ENCODE measurements around the gene DNAH11. TPM values are rescaled to one million over a fixed set of nuclear protein-coding genes. Genes with fewer than 3 reads are reported as not detected.

DNAH11 gene
- total and polyA plus RNA-seq, 2 donors (not counting 1 experiment from before 2014, with no cell fraction given), result 0.33 to 0.34 TPM

DNA sequence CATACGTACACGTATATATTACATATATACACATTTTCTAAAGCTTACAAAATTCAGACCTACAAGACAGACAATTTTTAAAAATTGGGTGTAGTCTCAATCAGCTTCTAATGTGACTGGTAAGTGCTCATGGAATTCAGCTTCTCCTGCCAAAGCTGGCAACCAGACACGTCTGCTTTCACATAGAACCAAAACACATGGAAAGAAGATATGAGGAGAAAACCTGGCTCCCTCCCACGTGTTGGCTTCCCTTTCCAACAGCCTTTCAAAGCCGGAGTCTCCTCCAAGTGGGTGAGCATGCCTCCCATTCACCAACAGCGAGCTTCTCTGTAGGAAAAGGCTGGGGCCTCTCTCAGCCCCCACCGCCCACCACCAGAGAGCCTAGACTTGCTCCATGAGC, 369.5 kb downstream of the DNAH11 start:
- no peaks in the 10 kb centered on the region for H4K20me1 ChIP-seq (ENCODE audit: control insufficient read depth, extremely low read depth, insufficient read depth, low read length)
- DNase-seq (ENCODE audit: low read depth in 2 of 2), result peak; percentile 46 to 85
- no peaks in the 10 kb centered on the region for H3K27me3 ChIP-seq (ENCODE audit: control insufficient read depth, insufficient read depth, low read length)
- no peaks in the 10 kb centered on the region for H3K9me3 ChIP-seq (ENCODE audit: control insufficient read depth, insufficient read depth, low read depth, low read length)
- TF ChIP-seq EZH2 (IDR thresholded peaks at IDR 0.05; ENCODE audit: low read length, missing control alignments), result no peak
- TF ChIP-seq, protein P1, sequence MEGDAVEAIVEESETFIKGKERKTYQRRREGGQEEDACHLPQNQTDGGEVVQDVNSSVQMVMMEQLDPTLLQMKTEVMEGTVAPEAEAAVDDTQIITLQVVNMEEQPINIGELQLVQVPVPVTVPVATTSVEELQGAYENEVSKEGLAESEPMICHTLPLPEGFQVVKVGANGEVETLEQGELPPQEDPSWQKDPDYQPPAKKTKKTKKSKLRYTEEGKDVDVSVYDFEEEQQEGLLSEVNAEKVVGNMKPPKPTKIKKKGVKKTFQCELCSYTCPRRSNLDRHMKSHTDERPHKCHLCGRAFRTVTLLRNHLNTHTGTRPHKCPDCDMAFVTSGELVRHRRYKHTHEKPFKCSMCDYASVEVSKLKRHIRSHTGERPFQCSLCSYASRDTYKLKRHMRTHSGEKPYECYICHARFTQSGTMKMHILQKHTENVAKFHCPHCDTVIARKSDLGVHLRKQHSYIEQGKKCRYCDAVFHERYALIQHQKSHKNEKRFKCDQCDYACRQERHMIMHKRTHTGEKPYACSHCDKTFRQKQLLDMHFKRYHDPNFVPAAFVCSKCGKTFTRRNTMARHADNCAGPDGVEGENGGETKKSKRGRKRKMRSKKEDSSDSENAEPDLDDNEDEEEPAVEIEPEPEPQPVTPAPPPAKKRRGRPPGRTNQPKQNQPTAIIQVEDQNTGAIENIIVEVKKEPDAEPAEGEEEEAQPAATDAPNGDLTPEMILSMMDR (conservative IDR thresholded peaks at IDR 0.05 in 1 of 2, IDR thresholded peaks at IDR 0.05 in 1 of 2; ENCODE audit: low read depth in 1 of 2, low read length in 2 of 2), result no peak
- H3K4me1 ChIP-seq (ENCODE audit: control insufficient read depth, extremely low read depth, insufficient read depth, low read length), result peaks cover 2% of the 10 kb centered on the region
- no peaks in the 10 kb centered on the region for H3K79me2 ChIP-seq (ENCODE audit: control insufficient read depth, insufficient read depth, low read length)
- no peak overlapping the region for H3K27ac ChIP-seq (ENCODE audit: insufficient read depth, low read length)
- no peak overlapping the region for H3K4me3 ChIP-seq (replicated peaks in 1 of 4; ENCODE audit: control extremely low read depth in 1 of 4, insufficient read depth in 1 of 4, low read depth in 3 of 4, low read length in 4 of 4)
- H3K9ac ChIP-seq (ENCODE audit: insufficient read depth, low read length), result no peak overlapping the region
- H2AFZ ChIP-seq (ENCODE audit: low read length), result no peak overlapping the region
- no peaks in the 10 kb centered on the region for H3K36me3 ChIP-seq (ENCODE audit: control insufficient read depth, insufficient read depth, low read length)
- no peak overlapping the region for H3K4me2 ChIP-seq (ENCODE audit: extremely low read depth, insufficient read depth, low read length)

DNA sequence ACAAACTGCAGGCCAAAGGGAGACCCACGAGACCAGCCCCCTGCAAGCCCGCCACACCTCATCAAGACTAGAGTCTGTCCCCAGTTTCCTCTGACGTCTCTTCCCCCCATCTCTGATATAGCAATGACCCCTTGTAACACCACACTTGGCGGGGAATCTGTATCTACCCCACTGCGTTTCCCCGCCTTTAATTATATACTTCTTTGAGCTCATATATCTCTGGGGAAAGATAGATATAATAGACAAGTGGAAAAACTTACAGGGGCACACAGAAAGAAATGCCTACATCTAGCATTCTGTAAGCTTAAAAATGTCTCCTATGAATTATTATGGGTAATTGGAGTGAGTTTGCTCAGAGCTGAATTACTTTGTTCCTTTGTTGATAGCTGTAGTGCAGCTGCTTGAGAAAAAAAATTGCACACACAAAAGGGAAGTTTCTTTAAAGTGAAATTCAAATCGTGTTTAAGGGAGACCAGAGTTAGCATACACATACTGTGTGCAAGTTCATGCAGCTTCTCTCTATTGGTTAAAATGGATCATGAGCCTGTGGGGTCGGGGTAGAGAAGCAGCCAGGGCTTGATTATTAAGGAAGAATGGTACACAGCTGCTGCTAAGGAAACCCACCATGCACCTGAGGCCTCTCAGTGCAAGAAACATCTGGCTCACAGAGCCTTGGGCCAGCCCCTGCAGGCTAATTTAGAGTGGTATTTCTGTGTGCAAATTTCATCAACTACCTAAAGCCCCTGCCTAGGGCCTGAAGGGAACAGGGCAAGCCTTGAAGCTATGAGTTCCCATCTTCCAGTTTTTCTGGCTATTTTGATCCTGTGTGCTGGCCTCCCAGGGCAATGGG, 370.3 kb downstream of the DNAH11 start:
- H3K4me1 ChIP-seq (ENCODE audit: control insufficient read depth, extremely low read depth, insufficient read depth, low read length), result peaks cover 2% of the 10 kb centered on the region
- no peaks in the 10 kb centered on the region for H4K20me1 ChIP-seq (ENCODE audit: control insufficient read depth, extremely low read depth, insufficient read depth, low read length)
- DNase-seq (ENCODE audit: low read depth in 2 of 2), result no peak
- no peaks in the 10 kb centered on the region for H3K27me3 ChIP-seq (ENCODE audit: control insufficient read depth, insufficient read depth, low read length)
- H3K9me3 ChIP-seq (ENCODE audit: control insufficient read depth, insufficient read depth, low read depth, low read length), result no peaks in the 10 kb centered on the region
- no peak overlapping the region for H3K9ac ChIP-seq (ENCODE audit: insufficient read depth, low read length)
- H2AFZ ChIP-seq (ENCODE audit: low read length), result no peak overlapping the region
- no peaks in the 10 kb centered on the region for H3K79me2 ChIP-seq (ENCODE audit: control insufficient read depth, insufficient read depth, low read length)
- no peaks in the 10 kb centered on the region for H3K36me3 ChIP-seq (ENCODE audit: control insufficient read depth, insufficient read depth, low read length)
- H3K4me2 ChIP-seq (ENCODE audit: extremely low read depth, insufficient read depth, low read length), result no peak overlapping the region
- H3K4me3 ChIP-seq (replicated peaks in 1 of 4; ENCODE audit: control extremely low read depth in 1 of 4, insufficient read depth in 1 of 4, low read depth in 3 of 4, low read length in 4 of 4), result no peak overlapping the region
- no peak overlapping the region for H3K27ac ChIP-seq (ENCODE audit: insufficient read depth, low read length)
- no peak for TF ChIP-seq EZH2 (IDR thresholded peaks at IDR 0.05; ENCODE audit: low read length, missing control alignments)
- TF ChIP-seq, protein P1 (conservative IDR thresholded peaks at IDR 0.05 in 1 of 2, IDR thresholded peaks at IDR 0.05 in 1 of 2; ENCODE audit: low read depth in 1 of 2, low read length in 2 of 2), result no peak

- TF ChIP-seq, protein P1 (conservative IDR thresholded peaks at IDR 0.05 in 1 of 2, IDR thresholded peaks at IDR 0.05 in 1 of 2; ENCODE audit: low read depth in 1 of 2, low read length in 2 of 2), result no peak
- no peak for TF ChIP-seq EZH2 (IDR thresholded peaks at IDR 0.05; ENCODE audit: low read length, missing control alignments)
- H3K9ac ChIP-seq (ENCODE audit: insufficient read depth, low read length), result no peak overlapping the region
- no peaks in the 10 kb centered on the region for H3K9me3 ChIP-seq (ENCODE audit: control insufficient read depth, insufficient read depth, low read depth, low read length)
- H3K27ac ChIP-seq (ENCODE audit: insufficient read depth, low read length), result no peak overlapping the region
- no peak overlapping the region for H3K4me2 ChIP-seq (ENCODE audit: extremely low read depth, insufficient read depth, low read length)
- DNase-seq (ENCODE audit: low read depth in 2 of 2), result no peak
- no peaks in the 10 kb centered on the region for H3K79me2 ChIP-seq (ENCODE audit: control insufficient read depth, insufficient read depth, low read length)
- H3K27me3 ChIP-seq (ENCODE audit: control insufficient read depth, insufficient read depth, low read length), result no peaks in the 10 kb centered on the region
- H2AFZ ChIP-seq (ENCODE audit: low read length), result no peak overlapping the region
- H3K4me3 ChIP-seq (replicated peaks in 1 of 4; ENCODE audit: control extremely low read depth in 1 of 4, insufficient read depth in 1 of 4, low read depth in 3 of 4, low read length in 4 of 4), result no peak overlapping the region
- H3K36me3 ChIP-seq (ENCODE audit: control insufficient read depth, insufficient read depth, low read length), result no peaks in the 10 kb centered on the region
- H3K4me1 ChIP-seq (ENCODE audit: control insufficient read depth, extremely low read depth, insufficient read depth, low read length), result peaks cover 2% of the 10 kb centered on the region
- no peaks in the 10 kb centered on the region for H4K20me1 ChIP-seq (ENCODE audit: control insufficient read depth, extremely low read depth, insufficient read depth, low read length)
Observed at GRCh38 chr7:21914671-21915070, 371.8 kb downstream of the DNAH11 start.

Data from fibroblast of lung (primary cell).